Measurements from ENCODE around the gene PRSS35.

Gene PRSS35

DNA sequence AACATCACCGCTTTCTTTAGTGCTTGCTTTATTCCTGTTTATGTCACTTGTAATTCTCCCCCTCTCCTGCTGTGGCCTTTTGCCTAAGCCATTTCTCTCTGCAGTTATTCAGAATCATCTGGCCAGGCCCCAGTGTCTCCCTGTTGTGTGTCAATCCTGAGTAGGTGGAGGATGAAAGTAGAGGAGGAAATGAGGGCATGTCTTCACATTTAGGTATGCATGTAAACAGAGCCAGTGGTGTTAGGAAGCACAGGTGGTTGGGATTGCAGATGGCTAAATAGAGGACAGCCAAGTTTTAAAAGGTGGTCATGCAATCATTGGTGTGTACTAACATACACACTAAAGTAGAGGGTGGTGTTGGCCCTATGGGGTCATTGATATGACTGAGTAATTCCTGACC is 5.2 kb downstream of the PRSS35 start:
- no peak for DNase-seq (ENCODE audit: extremely low spot score)
- TF ChIP-seq SP1 (IDR thresholded peaks at IDR 0.05) (no peak), SUZ12 (IDR thresholded peaks at IDR 0.05) (no peak), HDGF (IDR thresholded peaks at IDR 0.05; ENCODE audit: borderline replicate concordance) (no peak), FOXA1 (IDR thresholded peaks at IDR 0.05) (no peak), NFRKB (IDR thresholded peaks at IDR 0.05) (no peak), TARDBP (IDR thresholded peaks at IDR 0.05) (no peak), FOXM1 (IDR thresholded peaks at IDR 0.05; ENCODE audit: borderline replicate concordance) (no peak), ARNT (IDR thresholded peaks at IDR 0.05) (no peak), FOXK2 (IDR thresholded peaks at IDR 0.05) (no peak), ZNF384 (IDR thresholded peaks at IDR 0.05) (no peak), BHLHE40 (IDR thresholded peaks at IDR 0.05; ENCODE audit: borderline replicate concordance) (no peak), L3MBTL2 (conservative IDR thresholded peaks at IDR 0.05) (no peak), ELF4 (IDR thresholded peaks at IDR 0.05) (no peak), CTBP1 (IDR thresholded peaks at IDR 0.05; ENCODE audit: borderline replicate concordance) (no peak), LEF1 (IDR thresholded peaks at IDR 0.05; ENCODE audit: borderline replicate concordance) (no peak)
- TF ChIP-seq, protein P1, sequence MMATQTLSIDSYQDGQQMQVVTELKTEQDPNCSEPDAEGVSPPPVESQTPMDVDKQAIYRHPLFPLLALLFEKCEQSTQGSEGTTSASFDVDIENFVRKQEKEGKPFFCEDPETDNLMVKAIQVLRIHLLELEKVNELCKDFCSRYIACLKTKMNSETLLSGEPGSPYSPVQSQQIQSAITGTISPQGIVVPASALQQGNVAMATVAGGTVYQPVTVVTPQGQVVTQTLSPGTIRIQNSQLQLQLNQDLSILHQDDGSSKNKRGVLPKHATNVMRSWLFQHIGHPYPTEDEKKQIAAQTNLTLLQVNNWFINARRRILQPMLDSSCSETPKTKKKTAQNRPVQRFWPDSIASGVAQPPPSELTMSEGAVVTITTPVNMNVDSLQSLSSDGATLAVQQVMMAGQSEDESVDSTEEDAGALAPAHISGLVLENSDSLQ (IDR thresholded peaks at IDR 0.05): no peak
- CTCF ChIA-PET: no interaction called here
- POLR2A ChIA-PET: no interaction called here

DNA sequence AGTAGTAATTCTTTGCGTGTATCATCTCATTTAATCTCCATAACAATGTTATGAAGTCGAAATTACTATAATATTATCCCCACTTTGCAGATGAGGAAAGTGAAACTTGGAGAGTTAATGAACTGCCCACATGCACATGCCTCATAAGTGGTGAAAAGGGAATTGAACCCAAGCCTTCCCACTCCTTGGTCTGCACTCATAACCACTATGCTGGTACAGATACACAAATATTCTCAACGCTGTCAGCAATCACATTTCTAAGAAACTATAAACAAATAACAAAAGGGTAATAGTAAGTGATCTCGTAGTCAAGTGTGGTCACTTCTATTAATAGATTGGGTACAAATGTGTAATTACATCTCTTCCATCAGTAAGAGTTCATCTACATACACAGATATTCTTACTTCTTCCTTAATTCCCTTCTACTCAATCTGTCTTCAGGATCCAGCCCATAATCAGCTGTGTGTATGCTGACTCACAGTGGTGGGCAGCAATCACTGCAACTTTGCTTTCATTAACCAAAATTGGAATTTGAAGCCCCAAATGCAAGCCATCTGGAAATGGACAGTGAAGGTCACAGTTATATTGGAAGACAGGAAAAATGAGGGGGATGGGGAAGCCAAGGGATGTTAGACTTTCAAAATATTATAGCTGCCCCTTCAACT is 6.6 kb downstream of the PRSS35 start:
- POLR2A ChIA-PET: no interaction called here
- CTCF ChIA-PET: interaction anchor here (0.7 kb wide), 1 partner anchor 17 kb away, joined by 3 read pairs; no protein-coding TSS in a partner anchor
- TF ChIP-seq BHLHE40 (IDR thresholded peaks at IDR 0.05; ENCODE audit: borderline replicate concordance) (no peak), FOXA1 (IDR thresholded peaks at IDR 0.05) (no peak)
- DNase-seq (ENCODE audit: extremely low spot score): peak; percentile 13

DNA sequence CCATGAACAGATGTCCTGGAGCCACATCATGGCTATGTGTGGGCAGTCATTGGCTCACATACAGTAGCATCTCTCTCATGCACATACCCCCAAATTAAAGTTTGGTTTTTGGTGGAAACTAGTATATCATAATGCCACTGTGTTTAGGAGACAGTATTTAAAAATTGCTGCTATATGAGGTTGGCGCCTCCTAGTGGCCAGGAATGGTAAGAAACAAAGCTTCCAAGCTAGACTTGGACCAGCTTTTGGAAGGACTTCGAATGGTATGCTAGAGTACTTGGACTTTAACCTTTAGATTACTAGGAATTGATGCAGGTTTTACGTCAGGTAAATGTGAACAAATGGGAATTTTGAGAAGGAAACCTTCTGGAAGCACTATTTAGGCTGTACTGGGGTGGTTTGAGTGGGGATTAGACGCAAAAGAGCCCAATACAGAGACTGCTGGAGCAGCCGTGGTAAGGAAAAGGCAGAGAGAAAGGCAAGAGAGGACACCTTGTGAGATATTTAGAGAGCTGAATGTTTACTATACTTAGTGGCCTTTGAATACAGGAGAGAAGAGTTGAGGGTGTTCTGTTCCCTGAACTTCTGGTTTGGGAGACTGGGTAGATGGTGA is 23.8 kb downstream of the PRSS35 start:
- POLR2A ChIA-PET: no interaction called here
- no peak for TF ChIP-seq FOXM1 (IDR thresholded peaks at IDR 0.05; ENCODE audit: borderline replicate concordance)
- no peak for TF ChIP-seq ZNF384 (IDR thresholded peaks at IDR 0.05)
- no peak for TF ChIP-seq BHLHE40 (IDR thresholded peaks at IDR 0.05; ENCODE audit: borderline replicate concordance)
- TF ChIP-seq, protein P1 (IDR thresholded peaks at IDR 0.05): no peak
- no peak for TF ChIP-seq L3MBTL2 (conservative IDR thresholded peaks at IDR 0.05)
- no peak for TF ChIP-seq SUZ12 (IDR thresholded peaks at IDR 0.05)
- no peak for TF ChIP-seq TARDBP (IDR thresholded peaks at IDR 0.05)
- no peak for TF ChIP-seq NFRKB (IDR thresholded peaks at IDR 0.05)
- TF ChIP-seq LEF1 (IDR thresholded peaks at IDR 0.05; ENCODE audit: borderline replicate concordance): no peak
- TF ChIP-seq HDGF (IDR thresholded peaks at IDR 0.05; ENCODE audit: borderline replicate concordance): no peak
- TF ChIP-seq ELF4 (IDR thresholded peaks at IDR 0.05): no peak
- TF ChIP-seq CTBP1 (IDR thresholded peaks at IDR 0.05; ENCODE audit: borderline replicate concordance): no peak
- no peak for TF ChIP-seq SP1 (IDR thresholded peaks at IDR 0.05)
- TF ChIP-seq FOXA1 (IDR thresholded peaks at IDR 0.05): no peak
- DNase-seq (ENCODE audit: extremely low spot score): peak; percentile 48
- CTCF ChIA-PET: interaction anchor here (0.6 to 1.0 kb wide), 9 partner anchors 9 to 470 kb away, joined by 3 to 6 read pairs (median 4); no protein-coding TSS in a partner anchor

DNA sequence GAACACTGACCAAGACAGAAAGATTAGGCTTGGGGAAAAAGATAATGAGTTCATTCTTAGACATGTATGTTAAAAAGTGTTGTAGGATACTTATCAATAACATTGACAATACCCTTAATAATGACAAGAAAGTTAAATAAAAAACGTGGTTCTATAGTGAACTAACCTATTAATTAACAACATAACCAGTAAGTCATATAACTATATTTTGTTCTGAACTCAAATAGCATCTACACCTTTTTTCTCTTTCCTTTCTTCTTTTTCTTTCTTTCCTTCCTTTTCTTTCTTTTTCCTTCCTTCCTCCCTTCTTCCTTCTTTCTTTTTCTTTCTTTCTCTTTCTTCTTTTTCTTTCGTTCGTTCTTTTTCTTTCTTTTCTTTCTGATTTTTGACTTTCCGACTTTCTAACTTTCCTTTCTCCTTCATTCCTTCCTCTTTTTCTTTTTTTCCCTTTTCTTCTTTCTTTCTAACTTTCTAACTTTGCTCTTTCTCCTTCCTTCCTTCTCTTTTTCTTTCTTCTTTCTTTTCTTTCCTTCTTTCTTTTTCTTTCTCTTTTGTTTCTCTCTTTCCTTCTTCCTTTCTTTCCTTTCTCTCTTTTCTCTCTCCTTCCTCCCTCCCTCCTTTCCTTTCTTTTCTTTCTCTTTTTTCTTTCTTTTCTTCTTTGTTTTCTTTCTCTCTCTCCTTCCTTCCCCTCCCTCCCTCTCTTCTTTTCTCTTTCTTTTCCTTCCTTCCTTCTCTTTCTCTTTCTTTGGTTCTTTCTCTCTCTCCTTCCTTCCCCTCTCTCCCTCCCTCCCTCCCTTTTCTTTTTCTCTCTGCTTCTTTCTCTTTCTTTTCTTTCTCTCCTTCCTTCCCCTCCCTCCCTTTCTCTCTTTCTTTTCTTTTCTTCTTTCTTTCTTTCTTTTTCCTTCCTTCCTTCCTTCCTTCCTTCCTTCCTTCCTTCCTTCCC is 24.6 kb downstream of the PRSS35 start:
- POLR2A ChIA-PET: no interaction called here
- DNase-seq (ENCODE audit: extremely low spot score): no peak
- CTCF ChIA-PET: interaction anchor here (0.6 to 1.0 kb wide), 10 partner anchors 9 to 470 kb away, joined by 3 to 6 read pairs (median 4); no protein-coding TSS in a partner anchor
- TF ChIP-seq LEF1 (IDR thresholded peaks at IDR 0.05; ENCODE audit: borderline replicate concordance) (no peak), NFRKB (IDR thresholded peaks at IDR 0.05) (no peak), TARDBP (IDR thresholded peaks at IDR 0.05) (no peak), HDGF (IDR thresholded peaks at IDR 0.05; ENCODE audit: borderline replicate concordance) (no peak), L3MBTL2 (conservative IDR thresholded peaks at IDR 0.05) (no peak), ZNF384 (IDR thresholded peaks at IDR 0.05) (no peak), BHLHE40 (IDR thresholded peaks at IDR 0.05; ENCODE audit: borderline replicate concordance) (no peak), FOXK2 (IDR thresholded peaks at IDR 0.05) (no peak), ELF4 (IDR thresholded peaks at IDR 0.05) (no peak), FOXA1 (IDR thresholded peaks at IDR 0.05) (no peak), ARNT (IDR thresholded peaks at IDR 0.05) (no peak), FOXM1 (IDR thresholded peaks at IDR 0.05; ENCODE audit: borderline replicate concordance) (no peak), SUZ12 (IDR thresholded peaks at IDR 0.05) (no peak), SP1 (IDR thresholded peaks at IDR 0.05) (no peak), CTBP1 (IDR thresholded peaks at IDR 0.05; ENCODE audit: borderline replicate concordance) (no peak)
- TF ChIP-seq, protein P1 (IDR thresholded peaks at IDR 0.05): no peak

GRCh38 chr6:83539678-83540077 is 27.3 kb downstream of the PRSS35 start:
- POLR2A ChIA-PET: no interaction called here
- TF ChIP-seq SP1 (IDR thresholded peaks at IDR 0.05) (no peak), FOXA1 (IDR thresholded peaks at IDR 0.05) (no peak), NFRKB (IDR thresholded peaks at IDR 0.05) (no peak), CTBP1 (IDR thresholded peaks at IDR 0.05; ENCODE audit: borderline replicate concordance) (no peak), L3MBTL2 (conservative IDR thresholded peaks at IDR 0.05) (no peak), LEF1 (IDR thresholded peaks at IDR 0.05; ENCODE audit: borderline replicate concordance) (no peak), TARDBP (IDR thresholded peaks at IDR 0.05) (no peak), HDGF (IDR thresholded peaks at IDR 0.05; ENCODE audit: borderline replicate concordance) (no peak), ARNT (IDR thresholded peaks at IDR 0.05) (no peak), ZNF384 (IDR thresholded peaks at IDR 0.05) (no peak)
- TF ChIP-seq, protein P1 (IDR thresholded peaks at IDR 0.05): no peak
- CTCF ChIA-PET: no interaction called here
- no peak for DNase-seq (ENCODE audit: extremely low spot score)
